Activated CD4-positive, alpha-beta T cell treated with anti-CD3 and anti-CD28 coated beads for 48 hours (primary cell): ENCODE data around the gene MMP24OS.

Source experiments
- DNase-seq: peaks from one replicate; pipeline ENCODE4 v3.0.0-alpha.2; 2020

Gene MMP24OS

GRCh38 chr20:35305682-35306556 lies 28.0 kb upstream of the MMP24OS start:
- peak; percentile 92 for DNase-seq

GRCh38 chr20:35304956-35305355 lies 27.0 kb upstream of the MMP24OS start:
- no peak for DNase-seq

- DNase-seq, result peak; percentile 91
Measured at GRCh38 chr20:35303735-35304491, 26.0 kb upstream of the MMP24OS start.

GRCh38 chr20:35303382-35303734 lies 25.4 kb upstream of the MMP24OS start:
- DNase-seq, result no peak

- DNase-seq, result no peak
Measured at GRCh38 chr20:35302421-35303335, 24.8 kb upstream of the MMP24OS start.

- no peak for DNase-seq
Measured at GRCh38 chr20:35301426-35301825, 23.5 kb upstream of the MMP24OS start.

GRCh38 chr20:35300469-35301262 lies 22.7 kb upstream of the MMP24OS start:
- DNase-seq, result no peak

GRCh38 chr20:35299780-35300179 lies 21.9 kb upstream of the MMP24OS start:
- no peak for DNase-seq

GRCh38 chr20:35298264-35298663 lies 20.3 kb upstream of the MMP24OS start:
- no peak for DNase-seq

- DNase-seq, result no peak
Measured at GRCh38 chr20:35297740-35298139, 19.8 kb upstream of the MMP24OS start.

GRCh38 chr20:35297155-35297554 lies 19.2 kb upstream of the MMP24OS start:
- no peak for DNase-seq

GRCh38 chr20:35296101-35296554 lies 18.2 kb upstream of the MMP24OS start:
- no peak for DNase-seq

- DNase-seq, result no peak
Measured at GRCh38 chr20:35295674-35296073, 17.8 kb upstream of the MMP24OS start.

GRCh38 chr20:35295058-35295457 lies 17.1 kb upstream of the MMP24OS start:
- no peak for DNase-seq

GRCh38 chr20:35294293-35294685 lies 16.4 kb upstream of the MMP24OS start:
- no peak for DNase-seq

- no peak for DNase-seq
Measured at GRCh38 chr20:35293303-35294292, 15.7 kb upstream of the MMP24OS start.

GRCh38 chr20:35292504-35293285 lies 14.8 kb upstream of the MMP24OS start:
- DNase-seq, result no peak

GRCh38 chr20:35291654-35292503 lies 14.0 kb upstream of the MMP24OS start, which contains the start of gene FAM83C:
Gene FAM83C, minus strand, starts transcription at chr20:35292425. Its CDS starts 121 bp downstream, at chr20:35292304.
- DNase-seq, result no peak

GRCh38 chr20:35290887-35291417 lies 13.0 kb upstream of the MMP24OS start:
- DNase-seq, result no peak
